Fibroblast of lung (primary cell): Measurements from ENCODE around the gene SLC44A4. TPM values are rescaled to one million over a fixed set of nuclear protein-coding genes. Genes with fewer than 3 reads are reported as not detected.

ENCODE experiments used
- DNase-seq, 2 donors: peaks; one replicate each; pipeline versions ENCODE4 v3.0.0 to v3.0.0-alpha.2; 2010; ENCODE audit warnings: low read depth in 2 of 2
- H2AFZ ChIP-seq: 2 replicates; pipeline ENCODE4 v1.5.1; 2012; ENCODE audit warnings: low read length, control low read depth, inconsistent platforms
- H3K27ac ChIP-seq: 2 replicates; pipeline ENCODE4 v1.5.1; 2011; ENCODE audit warnings: low read length, control low read depth; ENCODE audit not compliant: insufficient read depth
- H3K27me3 ChIP-seq: 2 replicates; pipeline ENCODE4 v1.5.1; 2011; ENCODE audit warnings: mild to moderate bottlenecking, low read length; ENCODE audit not compliant: control insufficient read depth, insufficient read depth
- H3K36me3 ChIP-seq: 2 replicates; pipeline ENCODE4 v1.5.1; 2011; ENCODE audit warnings: low read length; ENCODE audit not compliant: control insufficient read depth, insufficient read depth
- H3K4me1 ChIP-seq: 2 replicates; pipeline ENCODE4 v1.5.1; 2011; ENCODE audit warnings: low read length; ENCODE audit not compliant: control insufficient read depth, insufficient read depth; ENCODE audit errors: extremely low read depth
- H3K4me2 ChIP-seq: 2 replicates; pipeline ENCODE4 v1.5.1; 2011; ENCODE audit warnings: low read length, control low read depth; ENCODE audit not compliant: insufficient read depth; ENCODE audit errors: extremely low read depth
- H3K4me3 ChIP-seq, 4 experiments: fragments of 200-600 bp in 1 of 4; sonication (generic) in 1 of 4; replicated peaks in 1 of 4; 2 replicates each; pipeline ENCODE4 v1.5.1; 2011 to 2016; ENCODE audit warnings: low read length in 4 of 4, low read depth in 3 of 4, mild to moderate bottlenecking in 3 of 4, control low read depth in 2 of 4, inconsistent platforms in 1 of 4, mixed read lengths in 1 of 4; ENCODE audit not compliant: insufficient read depth in 1 of 4; ENCODE audit errors: control extremely low read depth in 1 of 4
- H3K79me2 ChIP-seq: 2 replicates; pipeline ENCODE4 v1.5.1; 2012; ENCODE audit warnings: mild to moderate bottlenecking, low read length, inconsistent platforms; ENCODE audit not compliant: control insufficient read depth, insufficient read depth
- H3K9ac ChIP-seq: 2 replicates; pipeline ENCODE4 v1.5.1; 2011; ENCODE audit warnings: mild to moderate bottlenecking, low read length, control low read depth; ENCODE audit not compliant: insufficient read depth
- H3K9me3 ChIP-seq: 2 replicates; pipeline ENCODE4 v1.5.1; 2012; ENCODE audit warnings: low read depth, low read length; ENCODE audit not compliant: control insufficient read depth, insufficient read depth
- H4K20me1 ChIP-seq: 2 replicates; pipeline ENCODE4 v1.5.1; 2011; ENCODE audit warnings: low read length; ENCODE audit not compliant: control insufficient read depth, insufficient read depth; ENCODE audit errors: extremely low read depth
- EZH2 ChIP-seq: IDR thresholded peaks from 2 replicates; pipeline ENCODE4 v1.5.1; 2012; ENCODE audit warnings: low read length, control low read depth, mild to moderate bottlenecking; ENCODE audit errors: missing control alignments
- polyA plus RNA-seq, 2 donors: library from polyadenylated mRNA; depleted of rRNA in 1 of 2; stranded (reverse) in 1 of 2; unstranded in 1 of 2; fragments of >200 nt; gene quantifications; 2 replicates each; pipeline ENCODE4 v1.2.1, GENCODE V29; 2011 to 2012; ENCODE audit warnings: missing spikeins in 1 of 2
- total RNA-seq: library from RNA; depleted of rRNA; stranded (reverse); fragments of >200 nt; gene quantifications from 2 replicates; pipeline ENCODE4 v1.2.1, GENCODE V29; 2014
- TF ChIP-seq, protein P1 (sequence below), 2 donors: IDR thresholded peaks in 1 of 2; conservative IDR thresholded peaks in 1 of 2; 1 replicate in 1 of 2; 2 replicates in 1 of 2; pipeline ENCODE4 v1.5.1; 2011 to 2012; ENCODE audit warnings: low read length in 2 of 2, control low read depth in 1 of 2, inconsistent platforms in 1 of 2, low read depth in 1 of 2, mild to moderate bottlenecking in 1 of 2

The SLC44A4 gene
- total and polyA plus RNA-seq, 2 donors (not counting 1 experiment from before 2014, with no cell fraction given), result not detected

DNA sequence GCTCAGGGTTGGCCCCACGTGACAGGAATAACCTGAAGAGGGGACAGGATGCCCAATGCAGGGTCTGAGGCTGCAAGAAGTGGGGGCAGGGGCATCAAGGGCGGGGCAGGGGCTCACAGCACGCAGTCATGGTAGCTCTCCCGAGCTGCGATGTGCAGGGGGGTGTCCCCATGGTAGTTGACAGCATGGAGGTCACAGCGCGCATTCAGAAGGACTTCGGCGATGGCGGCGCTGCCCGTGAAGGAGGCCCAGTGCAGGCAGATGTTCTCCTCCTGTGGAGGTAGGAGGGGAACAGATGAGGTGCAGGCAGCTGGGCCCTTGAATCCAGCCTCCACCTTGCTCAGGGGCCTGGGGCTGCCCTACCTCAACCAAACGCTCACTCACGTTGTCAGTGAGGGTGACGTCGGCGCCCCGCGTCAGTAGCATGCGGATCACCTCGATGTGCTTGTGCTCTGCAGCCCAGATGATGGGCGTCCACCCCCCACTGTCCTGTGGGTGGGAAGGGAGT lies 5.8 kb upstream of the SLC44A4 start:
- H3K27me3 ChIP-seq, result no peaks in the 10 kb centered on the region
- TF ChIP-seq, protein P1, sequence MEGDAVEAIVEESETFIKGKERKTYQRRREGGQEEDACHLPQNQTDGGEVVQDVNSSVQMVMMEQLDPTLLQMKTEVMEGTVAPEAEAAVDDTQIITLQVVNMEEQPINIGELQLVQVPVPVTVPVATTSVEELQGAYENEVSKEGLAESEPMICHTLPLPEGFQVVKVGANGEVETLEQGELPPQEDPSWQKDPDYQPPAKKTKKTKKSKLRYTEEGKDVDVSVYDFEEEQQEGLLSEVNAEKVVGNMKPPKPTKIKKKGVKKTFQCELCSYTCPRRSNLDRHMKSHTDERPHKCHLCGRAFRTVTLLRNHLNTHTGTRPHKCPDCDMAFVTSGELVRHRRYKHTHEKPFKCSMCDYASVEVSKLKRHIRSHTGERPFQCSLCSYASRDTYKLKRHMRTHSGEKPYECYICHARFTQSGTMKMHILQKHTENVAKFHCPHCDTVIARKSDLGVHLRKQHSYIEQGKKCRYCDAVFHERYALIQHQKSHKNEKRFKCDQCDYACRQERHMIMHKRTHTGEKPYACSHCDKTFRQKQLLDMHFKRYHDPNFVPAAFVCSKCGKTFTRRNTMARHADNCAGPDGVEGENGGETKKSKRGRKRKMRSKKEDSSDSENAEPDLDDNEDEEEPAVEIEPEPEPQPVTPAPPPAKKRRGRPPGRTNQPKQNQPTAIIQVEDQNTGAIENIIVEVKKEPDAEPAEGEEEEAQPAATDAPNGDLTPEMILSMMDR (conservative IDR thresholded peaks at IDR 0.05 in 1 of 2, IDR thresholded peaks at IDR 0.05 in 1 of 2; ENCODE audit: low read depth in 1 of 2, low read length in 2 of 2), result no peak
- TF ChIP-seq EZH2, result no peak
- peaks cover 7% of the 10 kb centered on the region for H3K4me1 ChIP-seq
- H3K4me3 ChIP-seq, result no peak overlapping the region
- DNase-seq, result no peak
- no peak overlapping the region for H3K4me2 ChIP-seq
- H3K9ac ChIP-seq, result no peak overlapping the region
- H3K79me2 ChIP-seq, result no peaks in the 10 kb centered on the region
- peaks cover 1% of the 10 kb centered on the region for H4K20me1 ChIP-seq
- peaks cover 50% of the 10 kb centered on the region for H3K36me3 ChIP-seq
- H3K27ac ChIP-seq, result no peak overlapping the region
- no peaks in the 10 kb centered on the region for H3K9me3 ChIP-seq
- no peak overlapping the region for H2AFZ ChIP-seq

DNA sequence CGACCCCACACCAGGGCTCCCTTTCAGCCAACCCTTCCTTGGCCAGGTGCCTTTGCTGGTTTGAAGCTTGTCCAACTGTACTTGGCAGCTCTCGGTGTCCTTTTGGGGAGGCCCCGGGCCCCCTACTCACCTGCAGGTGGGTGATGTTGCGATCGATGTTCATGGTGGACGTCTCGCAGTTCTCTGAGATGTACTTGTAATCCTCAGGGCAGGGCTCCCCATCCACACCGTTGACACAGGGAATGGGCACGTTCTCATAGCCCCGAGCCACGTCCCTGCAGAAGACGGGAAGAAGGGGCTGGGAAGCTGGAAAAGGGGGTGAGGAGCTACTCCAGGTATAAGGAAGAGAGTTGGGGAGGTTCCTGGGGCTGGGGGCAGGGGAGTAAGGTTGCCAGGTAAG lies 4.9 kb upstream of the SLC44A4 start:
- TF ChIP-seq EZH2, result no peak
- TF ChIP-seq, protein P1 (conservative IDR thresholded peaks at IDR 0.05 in 1 of 2, IDR thresholded peaks at IDR 0.05 in 1 of 2; ENCODE audit: low read depth in 1 of 2, low read length in 2 of 2), result no peak
- no peak overlapping the region for H2AFZ ChIP-seq
- peaks cover 7% of the 10 kb centered on the region for H3K4me1 ChIP-seq
- H3K4me2 ChIP-seq, result no peak overlapping the region
- no peaks in the 10 kb centered on the region for H3K27me3 ChIP-seq
- H3K79me2 ChIP-seq, result no peaks in the 10 kb centered on the region
- no peak overlapping the region for H3K9ac ChIP-seq
- no peaks in the 10 kb centered on the region for H3K9me3 ChIP-seq
- H3K27ac ChIP-seq, result no peak overlapping the region
- H3K4me3 ChIP-seq, result no peak overlapping the region
- peaks cover 47% of the 10 kb centered on the region for H3K36me3 ChIP-seq
- DNase-seq, result no peak
- peaks cover 1% of the 10 kb centered on the region for H4K20me1 ChIP-seq

DNA sequence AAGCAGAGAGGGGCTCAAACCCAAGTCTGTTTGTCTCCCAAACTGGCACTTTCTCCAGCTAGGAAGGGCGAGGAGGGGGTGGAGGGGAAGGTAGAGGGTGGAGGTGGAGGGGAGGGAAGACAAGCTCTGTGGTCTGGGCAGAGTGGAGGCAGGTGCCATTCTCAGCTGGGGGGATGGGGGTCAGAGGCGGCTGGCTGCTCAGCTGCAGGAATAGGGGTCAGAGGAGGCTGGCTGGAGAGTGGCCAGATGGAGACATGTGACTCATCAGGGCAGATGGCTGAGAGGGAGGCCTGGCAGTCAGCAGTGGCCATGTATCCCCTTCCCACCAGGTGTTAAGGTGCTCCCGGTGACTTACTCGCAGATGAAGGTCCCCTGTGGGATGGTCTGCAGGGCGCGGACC lies 3.5 kb upstream of the SLC44A4 start:
- no peak overlapping the region for H3K4me2 ChIP-seq
- H3K4me1 ChIP-seq, result peaks cover 7% of the 10 kb centered on the region
- H3K36me3 ChIP-seq, result peaks cover 37% of the 10 kb centered on the region
- no peaks in the 10 kb centered on the region for H3K9me3 ChIP-seq
- no peak overlapping the region for H3K4me3 ChIP-seq
- TF ChIP-seq EZH2, result no peak
- TF ChIP-seq, protein P1 (conservative IDR thresholded peaks at IDR 0.05 in 1 of 2, IDR thresholded peaks at IDR 0.05 in 1 of 2; ENCODE audit: low read depth in 1 of 2, low read length in 2 of 2), result no peak
- no peak overlapping the region for H3K27ac ChIP-seq
- no peak overlapping the region for H3K9ac ChIP-seq
- no peak overlapping the region for H2AFZ ChIP-seq
- no peaks in the 10 kb centered on the region for H3K79me2 ChIP-seq
- H4K20me1 ChIP-seq, result peaks cover 1% of the 10 kb centered on the region
- no peaks in the 10 kb centered on the region for H3K27me3 ChIP-seq
- peak; percentile 31 to 39 for DNase-seq
